Right kidney (tissue), 1 donor: Measurements from ENCODE around the gene IL1B.
"Not testable (repeated sequence)": the region's sequence is repeated elsewhere in the genome, so short reads cannot be mapped to it uniquely, and the experiment has no call there.

ENCODE experiments used
- DNase-seq: peaks from one replicate; pipeline ENCODE4 v3.0.0-alpha.2; 2016

The IL1B gene

DNA sequence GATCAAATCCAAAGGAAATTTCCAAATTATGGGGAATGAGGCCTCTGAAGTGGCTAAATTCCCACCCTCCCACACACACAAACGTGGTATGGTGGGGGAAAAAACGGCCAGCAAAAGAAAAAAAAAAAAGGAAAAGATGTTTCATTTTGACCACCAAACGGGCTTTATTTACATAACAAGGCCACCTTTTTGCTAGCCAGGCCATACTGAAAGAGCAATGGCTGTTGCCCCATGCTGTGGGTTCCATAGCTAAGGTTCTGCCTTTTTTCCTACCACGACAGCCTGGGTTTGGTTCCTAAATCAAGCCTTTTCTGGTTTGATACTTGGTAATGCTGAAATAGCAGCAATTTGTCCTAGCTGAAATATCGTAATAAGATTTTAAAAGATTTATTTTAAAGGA is 14.0 kb upstream of the IL1B start:
- no peak for DNase-seq

DNA sequence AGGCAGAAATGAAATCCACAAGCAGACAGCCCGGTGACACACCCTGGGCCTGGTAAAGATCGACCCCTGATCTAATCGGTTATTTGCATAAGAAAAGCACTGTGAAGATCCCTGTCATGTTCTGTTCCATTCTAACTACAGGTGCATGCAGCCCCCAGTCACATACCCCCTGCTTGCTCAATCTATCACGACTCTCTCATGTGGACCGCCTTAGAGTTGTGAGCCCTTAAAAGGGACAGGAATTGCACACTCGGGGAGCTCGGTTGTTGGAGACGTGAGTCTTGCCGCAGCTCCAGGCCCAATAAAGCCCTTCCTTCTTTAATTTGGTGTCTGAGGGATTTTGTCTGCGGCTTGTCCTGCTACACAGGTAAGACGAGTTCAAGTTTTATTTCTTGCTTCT is 13.4 kb upstream of the IL1B start:
- DNase-seq, result no peak

DNA sequence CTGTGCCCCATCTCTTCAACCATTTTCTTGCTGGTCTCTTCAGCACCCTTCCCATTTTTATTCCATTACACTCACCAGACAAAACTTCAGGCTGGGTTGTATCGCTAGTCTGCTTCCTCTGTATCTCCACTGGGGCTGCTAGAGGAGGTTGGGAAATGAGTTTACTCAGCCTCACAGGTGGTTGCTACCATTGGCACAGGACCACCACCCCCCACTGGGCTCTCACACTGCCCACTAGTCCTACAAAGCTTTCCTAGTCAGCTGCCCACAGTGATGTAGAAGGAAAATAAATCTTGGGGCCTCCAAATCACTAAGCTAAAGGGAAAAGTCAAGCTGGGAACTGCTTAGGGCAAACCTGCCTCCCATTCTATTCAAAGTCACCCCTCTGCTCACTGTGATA is 12.3 kb upstream of the IL1B start:
- DNase-seq, result no peak

DNA sequence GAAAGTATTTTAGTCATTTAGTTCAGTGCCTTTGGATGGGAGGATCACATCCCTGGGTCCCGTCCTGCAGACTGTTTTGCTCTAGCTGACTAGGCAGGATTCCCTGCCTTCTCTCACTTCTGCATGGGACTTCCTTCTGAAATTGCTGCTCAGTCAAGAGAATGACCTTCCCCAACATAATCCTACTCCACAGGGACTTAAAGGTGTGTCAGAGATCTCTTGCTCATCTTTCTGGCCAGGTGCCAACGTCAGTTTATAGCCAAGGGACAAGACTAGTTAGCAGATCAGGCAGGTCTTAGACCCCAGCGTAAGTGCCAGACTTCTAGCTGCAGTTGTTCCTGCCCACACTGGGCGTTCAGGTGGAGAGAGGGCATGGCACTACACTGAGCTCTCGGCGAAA is 9.5 kb upstream of the IL1B start:
- DNase-seq, result no peak

DNA sequence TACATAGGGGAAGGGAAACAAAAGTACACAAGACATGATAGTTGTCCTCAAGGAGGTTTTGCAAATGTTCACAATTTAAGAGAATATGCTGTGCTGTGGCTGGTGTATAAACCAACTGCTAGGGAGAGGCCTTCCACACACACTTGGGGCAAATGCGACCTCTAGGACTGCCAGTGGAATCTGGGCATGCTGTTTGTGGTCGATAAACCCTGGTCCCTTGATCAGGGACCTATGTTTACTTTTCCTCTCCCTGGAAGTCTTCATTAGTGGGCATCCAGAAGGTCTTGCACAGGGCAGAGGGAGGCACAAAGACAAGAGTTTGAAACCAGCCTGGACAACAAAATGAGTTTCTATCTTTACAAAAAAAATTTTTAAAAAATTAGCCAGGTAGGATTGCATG is 7.3 kb upstream of the IL1B start:
- no peak for DNase-seq

DNA sequence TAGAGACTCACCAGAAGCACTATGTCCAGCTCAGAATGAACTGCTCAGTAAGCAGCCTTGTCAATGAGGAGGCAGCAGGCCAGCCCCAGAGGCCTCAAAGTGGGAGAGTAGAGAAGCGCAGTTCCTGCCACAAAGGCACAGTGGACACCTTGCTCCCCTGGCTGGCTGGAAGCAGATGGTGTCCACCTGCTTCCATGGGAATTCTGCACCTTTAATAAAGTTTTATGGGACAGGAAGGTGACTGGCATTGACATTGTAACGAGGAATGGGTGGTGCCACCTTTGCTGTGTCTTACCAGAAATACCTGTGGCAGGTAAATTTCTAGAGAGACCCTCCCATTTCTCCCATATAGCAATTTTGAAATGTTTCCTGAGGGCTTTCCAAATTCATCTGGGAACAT is 6.7 kb upstream of the IL1B start:
- DNase-seq, result no peak

DNA sequence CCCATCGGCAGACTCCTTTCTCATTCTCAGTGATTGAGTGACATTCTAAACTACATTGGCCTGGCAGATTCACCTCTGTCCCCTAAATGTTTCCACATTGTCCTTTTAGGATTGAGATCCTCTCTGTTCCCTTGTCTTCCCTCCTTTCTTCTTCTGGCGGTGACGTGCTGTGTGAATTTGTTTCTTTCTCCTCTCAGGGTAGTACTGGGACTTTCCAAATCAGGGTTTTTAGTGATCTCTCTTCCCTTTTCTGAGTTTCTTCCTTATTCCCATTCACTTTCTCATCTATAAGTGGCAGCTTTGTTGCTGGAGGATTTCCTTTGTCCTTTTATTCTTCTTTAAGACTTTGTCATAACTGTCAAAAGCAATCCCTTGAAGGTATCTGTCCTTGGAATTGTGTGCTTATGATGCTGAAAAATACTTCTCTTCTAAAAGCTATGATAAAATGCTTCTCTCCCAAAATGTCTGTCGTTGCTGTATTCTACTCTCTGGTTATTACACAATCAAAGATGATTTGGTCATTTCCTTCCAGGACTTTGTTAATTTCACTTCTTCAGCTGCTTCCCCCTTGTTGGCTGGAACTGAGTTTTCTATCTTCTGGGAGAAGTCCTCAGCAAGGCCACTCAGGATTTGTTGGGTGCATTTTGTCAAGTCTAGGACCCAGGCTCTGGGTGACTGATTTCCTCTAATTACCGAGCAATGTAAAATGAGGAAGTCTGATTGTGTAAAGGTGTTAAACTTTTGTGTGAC is 4.9 kb upstream of the IL1B start:
- DNase-seq, result no peak

DNA sequence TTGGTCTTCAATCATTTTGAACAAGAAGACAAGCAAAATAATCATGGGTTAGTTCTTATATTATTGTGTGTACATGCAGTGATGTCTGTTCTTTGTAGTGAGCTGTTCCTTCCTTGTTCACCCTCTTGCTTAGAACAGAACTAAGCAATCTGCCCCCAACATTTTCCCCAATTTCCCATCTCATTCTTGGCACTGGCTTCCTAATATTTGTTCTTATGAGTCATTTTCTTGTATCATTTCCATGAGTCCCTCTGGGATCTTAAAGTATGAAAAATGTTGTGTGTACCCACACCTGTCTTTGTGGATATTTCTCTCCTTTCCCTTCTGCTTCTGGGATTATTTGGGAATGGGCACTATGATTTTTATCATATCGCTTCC is 3.5 kb upstream of the IL1B start:
- DNase-seq, result no peak

DNA sequence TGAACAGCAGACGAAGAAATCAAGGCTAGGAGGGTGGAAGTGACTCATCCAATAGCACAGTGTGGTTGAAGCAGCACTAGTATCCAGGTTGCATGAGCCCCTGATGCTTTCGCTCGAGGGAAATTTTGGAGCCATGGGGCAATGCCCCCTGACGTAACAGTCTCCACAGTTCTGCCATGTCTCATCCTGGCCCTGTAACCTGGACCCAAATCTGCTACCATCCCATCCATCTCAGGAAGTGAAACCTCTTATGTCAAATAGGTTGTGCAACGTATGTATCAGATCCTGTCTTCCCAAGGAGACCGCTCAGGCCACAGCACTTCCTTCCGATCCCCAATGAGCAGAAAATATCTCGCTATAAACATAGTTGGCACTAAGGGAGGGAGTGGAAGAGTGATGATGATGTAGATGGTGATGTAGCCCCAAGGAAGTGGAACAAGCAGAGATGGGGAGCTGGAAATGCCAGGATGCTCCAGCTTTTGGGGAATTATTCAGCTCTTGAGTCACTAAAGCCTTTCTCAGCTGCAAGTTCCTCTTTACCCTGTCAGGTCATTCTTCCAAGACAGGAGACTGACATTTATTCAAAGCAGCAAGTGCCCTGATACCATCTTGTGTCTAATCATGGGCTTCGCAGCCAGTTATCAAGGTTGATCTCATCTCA is 3.0 kb upstream of the IL1B start:
- no peak for DNase-seq

DNA sequence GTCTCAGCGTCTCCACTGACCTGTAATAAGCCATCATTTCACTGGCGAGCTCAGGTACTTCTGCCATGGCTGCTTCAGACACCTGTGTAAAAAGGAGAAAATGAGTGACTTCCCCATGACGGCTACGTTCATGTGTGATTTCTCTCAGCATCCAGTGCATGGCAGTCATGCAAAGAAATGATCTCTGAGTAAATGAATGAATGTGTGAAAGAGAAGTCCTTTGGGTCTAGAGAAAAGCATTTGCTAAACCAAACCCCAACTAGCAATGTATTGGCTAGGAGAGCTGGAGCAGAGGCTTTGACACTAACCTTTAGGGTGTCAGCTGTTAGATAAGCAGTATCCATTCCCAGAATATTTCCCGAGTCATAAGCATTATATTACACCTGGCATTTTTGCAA is 417 bp downstream of the IL1B start:
- DNase-seq, result no peak

DNA sequence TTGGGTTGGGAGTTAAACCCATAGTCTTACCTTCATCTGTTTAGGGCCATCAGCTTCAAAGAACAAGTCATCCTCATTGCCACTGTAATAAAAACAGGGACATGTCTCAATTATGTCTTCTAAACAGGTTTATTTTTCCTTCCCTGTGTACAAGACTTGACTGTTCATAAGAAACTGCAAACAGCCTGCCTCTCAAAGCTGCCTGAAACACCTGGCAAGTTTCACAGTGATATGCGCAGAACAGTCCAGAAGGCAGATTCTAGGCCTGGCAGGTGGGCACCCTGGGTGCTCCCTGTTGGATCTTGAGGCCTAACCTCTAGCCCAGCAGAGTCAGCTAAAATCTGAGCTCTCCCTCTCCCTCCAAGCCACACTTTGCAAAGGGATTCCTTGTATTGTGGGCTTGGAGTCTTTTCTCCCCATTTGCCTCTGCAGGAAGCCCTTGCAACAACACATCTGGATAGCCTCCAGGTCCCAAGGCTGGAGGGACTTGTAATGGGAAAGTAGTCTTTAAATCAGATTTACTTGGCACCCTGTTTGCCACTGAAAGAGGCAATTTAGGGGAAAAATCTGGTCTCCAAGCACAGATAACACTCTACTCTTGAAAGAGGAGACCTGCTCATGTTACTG is 930 bp downstream of the IL1B start:
- DNase-seq, result no peak

DNA sequence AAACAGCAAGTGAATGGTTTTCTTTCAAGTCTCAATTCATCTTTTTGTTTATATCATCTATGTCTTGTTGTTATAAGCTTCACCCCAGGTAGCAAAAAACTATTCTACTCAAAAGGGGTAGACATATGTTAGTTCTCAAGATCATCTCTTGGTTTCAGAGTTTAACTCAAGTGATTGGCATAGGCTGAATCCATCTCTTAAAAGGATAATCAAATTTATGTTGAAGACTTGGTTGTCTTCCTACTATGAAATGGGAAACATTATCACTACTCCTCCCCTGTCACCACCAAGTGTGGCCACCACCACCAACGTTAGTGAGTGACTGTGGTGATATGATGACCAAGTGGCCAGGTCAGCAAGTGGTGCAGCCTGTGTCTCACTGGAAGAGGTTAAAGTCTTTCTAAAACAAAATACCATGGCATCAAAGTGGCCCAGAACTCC is 1.5 kb downstream of the IL1B start:
- no peak for DNase-seq

DNA sequence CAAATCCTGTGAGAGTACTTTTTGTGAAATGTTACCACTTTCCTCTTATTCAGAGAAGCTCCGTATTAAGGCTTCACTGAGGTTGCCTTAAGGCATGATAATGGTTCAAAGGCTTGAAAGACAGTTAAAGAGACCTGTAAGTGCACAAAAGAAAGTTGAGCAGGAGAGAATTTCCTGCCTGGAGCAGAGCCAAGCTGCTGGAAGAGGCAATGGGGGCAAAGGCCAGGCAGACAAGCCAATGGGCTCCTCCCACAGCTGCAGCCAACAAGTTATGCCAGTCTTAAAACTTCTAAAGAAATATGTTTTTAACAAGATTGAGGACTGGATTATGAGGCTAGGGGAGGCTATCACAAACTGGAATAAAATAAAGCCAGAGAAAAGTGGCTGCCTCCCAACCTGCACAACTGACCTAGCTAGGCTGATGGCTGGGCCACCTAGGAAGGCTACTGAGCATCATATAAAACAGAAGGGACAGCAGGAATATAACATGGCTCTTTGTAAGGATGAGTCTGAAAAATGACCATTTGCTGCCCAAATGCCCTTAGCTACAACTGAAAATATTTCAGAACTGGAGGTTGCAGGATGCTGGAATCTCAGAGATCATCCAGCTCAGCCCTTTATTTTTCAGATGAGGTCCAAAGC is 2.1 kb downstream of the IL1B start:
- DNase-seq, result no peak

DNA sequence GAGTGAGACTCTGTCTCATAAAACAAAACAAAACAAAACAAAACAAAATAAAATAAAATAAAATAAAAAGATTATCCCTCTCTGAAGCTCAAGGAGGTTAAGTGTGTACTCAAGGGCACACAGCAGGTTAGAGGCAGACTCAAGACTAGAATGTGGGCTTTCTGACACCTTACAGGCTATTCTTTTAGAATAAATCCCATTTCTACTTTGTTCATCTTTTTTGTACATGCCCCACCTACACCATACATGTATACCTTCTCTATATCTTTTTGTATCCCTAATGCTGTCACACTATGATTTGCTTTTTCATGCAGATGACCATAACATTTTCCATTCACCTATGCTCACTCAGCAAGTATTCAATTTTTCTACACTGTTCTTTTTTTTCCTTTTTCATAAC is 2.6 kb downstream of the IL1B start:
- no peak for DNase-seq

DNA sequence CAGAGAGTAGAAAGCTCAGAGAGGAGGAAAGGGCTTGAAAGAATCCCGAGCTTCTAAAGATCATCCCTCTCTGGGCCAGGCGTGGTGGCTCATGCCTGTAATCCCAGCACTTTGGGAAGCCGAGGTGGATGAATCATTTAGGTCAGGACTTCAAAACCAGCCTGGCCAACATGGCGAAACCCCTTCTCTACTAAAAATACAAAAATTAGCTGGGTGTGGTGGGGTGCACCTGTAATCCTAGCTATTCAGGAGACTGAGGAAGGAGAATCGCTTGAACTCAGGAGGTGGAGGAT is 3.0 kb downstream of the IL1B start:
- DNase-seq, result not testable (repeated sequence)

DNA sequence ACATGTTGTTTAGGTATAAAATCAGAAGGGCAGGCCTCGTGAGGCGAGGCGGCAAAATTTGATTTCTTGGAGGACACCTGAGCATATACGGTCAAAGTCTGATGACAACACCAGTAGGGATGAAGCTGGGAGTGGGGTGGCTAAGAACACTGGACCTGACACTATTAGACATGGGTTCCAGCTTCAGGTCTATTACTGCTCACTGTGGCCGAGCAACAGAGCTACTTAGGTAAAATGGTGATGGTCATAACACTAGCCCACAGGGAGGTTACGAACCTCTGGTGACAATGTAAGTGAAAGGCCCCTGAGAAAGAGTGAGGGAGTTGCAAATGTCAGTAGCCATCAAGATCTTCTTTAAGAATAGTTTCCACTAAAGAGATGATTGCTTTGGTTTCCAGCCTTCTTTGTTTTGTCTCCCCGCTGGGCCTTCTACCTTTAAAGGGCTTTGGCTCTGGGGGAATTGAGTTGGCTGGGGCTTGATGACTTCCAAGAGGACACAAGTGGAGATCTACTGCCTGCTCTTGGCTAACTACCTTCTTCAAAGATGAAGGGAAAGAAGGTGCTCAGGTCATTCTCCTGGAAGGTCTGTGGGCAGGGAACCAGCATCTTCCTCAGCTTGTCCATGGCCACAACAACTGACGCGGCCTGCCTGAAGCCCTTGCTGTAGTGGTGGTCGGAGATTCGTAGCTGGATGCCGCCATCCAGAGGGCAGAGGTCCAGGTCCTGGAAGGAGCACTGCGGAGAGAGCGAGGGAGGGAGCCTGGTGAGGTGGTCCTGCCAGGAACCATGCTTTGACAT is 3.5 kb downstream of the IL1B start:
- no peak for DNase-seq

DNA sequence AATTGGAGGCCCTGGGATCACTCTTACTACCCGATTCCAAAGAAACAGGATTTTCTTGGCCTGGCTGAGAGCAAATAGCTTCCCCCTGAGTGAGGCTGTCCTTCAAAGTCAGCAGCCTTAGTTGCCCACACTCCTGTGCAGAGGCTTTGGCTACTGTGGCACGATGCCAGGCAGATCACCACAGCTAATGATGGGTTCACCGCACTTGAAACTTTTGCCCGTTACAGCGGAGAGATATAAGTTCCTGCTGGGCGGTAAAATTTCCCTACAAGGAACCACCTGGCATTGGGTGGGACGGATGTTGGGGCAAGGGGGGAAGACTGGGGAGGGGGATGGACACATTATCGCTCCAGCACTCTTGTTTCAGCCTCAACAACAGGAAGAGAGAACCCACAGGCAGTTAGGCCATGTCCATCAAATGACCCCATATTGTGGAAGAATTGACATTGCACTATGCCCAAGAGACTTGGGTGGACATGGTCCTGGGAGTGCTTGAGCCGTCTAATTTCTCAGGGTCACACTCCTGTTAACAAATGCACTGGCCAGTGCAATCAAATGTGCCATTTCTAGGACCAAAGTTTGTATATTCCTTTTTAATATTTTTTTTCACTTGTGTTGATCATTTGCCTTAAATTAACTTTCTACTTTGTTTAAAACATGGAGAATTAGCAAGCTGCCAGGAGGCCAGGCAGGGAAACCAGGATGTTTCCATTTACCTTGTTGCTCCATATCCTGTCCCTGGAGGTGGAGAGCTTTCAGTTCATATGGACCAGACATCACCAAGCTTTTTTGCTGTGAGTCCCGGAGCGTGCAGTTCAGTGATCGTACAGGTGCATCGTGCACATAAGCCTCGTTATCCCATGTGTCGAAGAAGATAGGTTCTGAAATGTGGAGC is 4.4 kb downstream of the IL1B start:
- DNase-seq, result no peak

DNA sequence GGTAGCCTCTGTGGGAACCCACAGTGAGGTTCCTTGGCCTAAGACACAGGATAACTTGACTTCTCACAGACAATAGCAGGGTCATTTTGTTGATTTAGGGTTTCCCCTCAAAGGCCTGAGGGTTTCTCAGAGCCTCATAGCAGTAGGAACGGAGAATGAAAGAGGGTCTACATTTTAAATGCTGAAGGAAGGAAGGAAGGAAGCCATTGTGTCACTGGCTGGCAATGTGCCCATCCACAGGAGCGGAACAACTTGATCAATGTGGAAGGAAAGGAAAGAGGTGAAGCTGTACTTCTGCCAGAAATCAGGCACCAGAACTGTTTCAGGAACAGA is 5.1 kb downstream of the IL1B start:
- no peak for DNase-seq

DNA sequence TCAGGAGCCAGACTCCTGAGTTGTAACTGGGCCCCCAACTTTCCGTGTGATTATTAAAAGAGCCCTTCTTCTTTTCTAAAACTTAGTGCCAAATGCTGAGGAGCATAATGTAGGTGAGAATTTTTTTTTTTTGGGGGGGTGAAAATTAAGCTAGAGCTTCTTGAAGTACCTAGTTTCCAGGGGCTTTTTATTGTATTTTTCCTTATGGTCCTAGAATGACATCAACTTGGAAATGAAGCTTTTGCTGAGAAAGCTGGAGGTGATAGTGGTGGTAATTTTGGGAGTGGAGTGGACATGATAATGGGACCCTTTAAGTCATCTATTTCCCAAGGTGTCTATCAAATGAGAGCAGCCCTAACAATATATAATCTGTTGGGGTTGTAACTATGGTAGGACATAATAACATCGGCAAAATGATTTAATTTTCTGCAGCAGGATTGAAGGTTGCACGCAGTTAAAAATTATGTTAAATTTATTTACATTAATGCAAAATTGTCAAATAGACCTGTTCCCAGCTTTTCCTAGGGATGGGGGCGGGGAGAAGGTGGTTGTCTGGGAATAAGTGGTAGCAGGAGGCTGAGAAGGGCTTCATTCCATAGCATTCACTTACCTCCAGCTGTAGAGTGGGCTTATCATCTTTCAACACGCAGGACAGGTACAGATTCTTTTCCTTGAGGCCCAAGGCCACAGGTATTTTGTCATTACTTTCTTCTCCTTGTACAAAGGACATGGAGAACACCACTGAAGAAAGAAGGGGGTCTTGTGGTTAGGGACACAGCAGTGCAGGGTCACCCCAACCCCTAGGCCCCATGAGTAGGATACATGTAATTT is 5.7 kb downstream of the IL1B start:
- no peak for DNase-seq

DNA sequence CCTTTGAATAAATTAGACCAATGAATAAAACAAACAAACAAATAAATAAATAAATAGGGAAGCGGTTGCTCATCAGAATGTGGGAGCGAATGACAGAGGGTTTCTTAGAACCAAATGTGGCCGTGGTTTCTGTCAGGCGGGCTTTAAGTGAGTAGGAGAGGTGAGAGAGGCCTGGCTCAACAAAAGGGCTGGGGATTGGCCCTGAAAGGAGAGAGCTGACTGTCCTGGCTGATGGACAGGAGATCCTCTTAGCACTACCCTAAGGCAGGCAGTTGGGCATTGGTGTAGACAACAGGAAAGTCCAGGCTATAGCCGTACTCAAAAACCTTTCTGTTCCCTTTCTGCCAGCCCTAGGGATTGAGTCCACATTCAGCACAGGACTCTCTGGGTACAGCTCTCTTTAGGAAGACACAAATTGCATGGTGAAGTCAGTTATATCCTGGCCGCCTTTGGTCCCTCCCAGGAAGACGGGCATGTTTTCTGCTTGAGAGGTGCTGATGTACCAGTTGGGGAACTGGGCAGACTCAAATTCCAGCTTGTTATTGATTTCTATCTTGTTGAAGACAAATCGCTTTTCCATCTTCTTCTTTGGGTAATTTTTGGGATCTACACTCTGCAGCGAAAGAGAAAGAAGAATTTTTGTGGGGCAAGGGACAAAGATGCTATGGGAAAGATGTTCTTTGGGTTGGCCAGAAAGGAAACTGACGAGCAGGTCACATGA is 6.5 kb downstream of the IL1B start:
- DNase-seq, result no peak
